Smooth muscle cell (in vitro differentiated cells): Measurements from ENCODE around the gene BRWD1. TPM values are rescaled to one million over a fixed set of nuclear protein-coding genes. Genes with fewer than 3 reads are reported as not detected.

ENCODE experiments used
- DNase-seq: peaks from one replicate; lab custom pipeline; 2025; ENCODE audit not compliant: unreplicated experiment; lab: John Stamatoyannopoulos, UW
- H2AFZ ChIP-seq: fragments of 200-600 bp; sonication (generic); 2 replicates; pipeline ENCODE4 v1.6.0; 2016; ENCODE audit warnings: antibody characterized with exemption, low read depth, mild to moderate bottlenecking
- H3F3A ChIP-seq: fragments of 200-600 bp; sonication (generic); 2 replicates; pipeline ENCODE4 v1.6.0; 2017; ENCODE audit warnings: antibody characterized with exemption, low read depth
- H3K27ac ChIP-seq: fragments of 200-600 bp; sonication (generic); 2 replicates; pipeline ENCODE4 v1.5.1; 2016; ENCODE audit warnings: low read depth, mild to moderate bottlenecking
- H3K27me3 ChIP-seq: fragments of 200-600 bp; sonication (generic); 2 replicates; pipeline ENCODE4 v1.6.1; 2016; ENCODE audit warnings: low read depth, mild to moderate bottlenecking
- H3K36me3 ChIP-seq: fragments of 200-600 bp; sonication (generic); 2 replicates; pipeline ENCODE4 v1.5.1; 2016; ENCODE audit warnings: low read depth
- H3K4me1 ChIP-seq: fragments of 200-600 bp; sonication (generic); 2 replicates; pipeline ENCODE4 v1.5.1; 2016; ENCODE audit warnings: low read depth
- H3K4me2 ChIP-seq: fragments of 200-600 bp; sonication (generic); 2 replicates; pipeline ENCODE4 v1.6.0; 2016; ENCODE audit warnings: mild to moderate bottlenecking
- H3K4me3 ChIP-seq: fragments of 200-600 bp; sonication (generic); 2 replicates; pipeline ENCODE4 v1.5.1; 2016; ENCODE audit warnings: mild to moderate bottlenecking
- H3K79me2 ChIP-seq: fragments of 200-600 bp; sonication (generic); 2 replicates; pipeline ENCODE4 v1.6.0; 2016; ENCODE audit warnings: low read depth, mild to moderate bottlenecking
- H3K9ac ChIP-seq: fragments of 200-600 bp; sonication (generic); 2 replicates; pipeline ENCODE4 v1.6.0; 2016; ENCODE audit warnings: low read depth
- H3K9me3 ChIP-seq: fragments of 200-600 bp; sonication (generic); replicated peaks from 2 replicates; pipeline ENCODE4 v1.5.1; 2016; ENCODE audit warnings: low read depth
- H4K20me1 ChIP-seq: fragments of 200-600 bp; sonication (generic); 2 replicates; pipeline ENCODE4 v1.6.0; 2016; ENCODE audit warnings: low read depth
- CTCF ChIP-seq: fragments of 200-600 bp; sonication (generic); IDR thresholded peaks from 2 replicates; pipeline ENCODE4 v1.5.1; 2017; ENCODE audit warnings: borderline replicate concordance, mild to moderate bottlenecking, antibody characterized with exemption; ENCODE audit not compliant: insufficient read depth, poor library complexity, severe bottlenecking
- WGBS: methylation state at CpG from one replicate; pipeline ENCODE4 v1.1.7; 2016; ENCODE audit warnings: low lambda C conversion rate; 5-methylcytosine and 5-hydroxymethylcytosine counted together
- polyA plus RNA-seq: library from polyadenylated mRNA; unstranded; fragments of >200 nt; fragmentation: Nextera tagmentation; extraction: Ambion mirVana; gene quantifications from 2 replicates; pipeline ENCODE4 v1.2.1, GENCODE V29; 2016
- total RNA-seq: library from RNA; depleted of rRNA; stranded (reverse); fragments of >200 nt; gene quantifications from 2 replicates; pipeline ENCODE4 v1.2.3, GENCODE V29; 2014

The BRWD1 gene
- total and polyA plus RNA-seq, 2 experiments from 2014 or later = 19.0 to 51.0 TPM

DNA sequence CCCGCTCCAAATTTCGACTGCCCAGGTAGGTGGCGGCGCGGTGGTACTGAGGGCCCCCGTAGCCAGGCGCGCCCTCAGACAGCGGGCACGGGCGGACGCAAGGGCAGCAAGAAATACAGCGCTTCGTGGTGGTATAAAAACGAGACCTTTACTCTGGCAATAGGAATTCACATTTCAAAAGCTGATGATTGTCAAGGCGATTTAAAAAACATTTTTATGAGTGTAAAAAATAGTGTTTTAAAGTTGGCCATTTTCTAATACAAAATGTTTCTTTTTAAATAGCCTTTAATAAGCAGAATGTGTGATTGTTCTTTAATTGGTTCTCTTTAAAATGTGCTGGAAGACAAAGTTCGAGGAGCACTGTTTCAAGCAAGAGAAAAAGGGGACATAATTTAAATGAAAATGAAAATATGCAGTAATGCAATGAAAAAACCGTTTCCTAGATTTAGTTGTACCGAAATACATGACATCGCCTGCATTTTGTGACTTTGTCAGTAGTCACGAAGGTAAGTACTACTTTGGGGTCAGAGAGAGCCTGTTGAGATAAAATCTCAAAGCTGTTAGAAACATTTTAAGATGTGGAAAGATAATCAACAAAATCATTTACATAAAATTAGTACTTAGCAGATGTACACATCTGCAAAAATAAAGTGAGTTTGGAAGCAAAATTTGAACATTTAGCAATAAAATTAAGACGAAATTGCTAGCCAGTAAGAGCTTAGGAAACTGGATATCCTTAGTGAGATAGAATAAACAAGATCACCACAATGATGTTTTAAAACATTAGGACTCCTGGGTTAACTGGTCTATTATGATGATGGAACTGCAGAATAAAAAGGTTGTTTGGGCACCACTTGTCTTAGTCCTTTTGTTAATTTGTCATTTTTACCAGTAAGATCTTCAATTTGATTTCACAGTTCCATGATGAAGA, 129.1 kb downstream of the BRWD1 start:
- H3K4me2 ChIP-seq = peak overlapping the region; percentile 95
- TF ChIP-seq CTCF = no peak
- DNase-seq = no peak
- peaks cover 28% of the 10 kb centered on the region for H3K4me1 ChIP-seq
- peaks cover 34% of the 10 kb centered on the region for H3K79me2 ChIP-seq
- H4K20me1 ChIP-seq = peaks cover 13% of the 10 kb centered on the region
- WGBS = 3% methylated on average over 22 of the region's 22 CpGs
- peak overlapping the region; percentile 67 for H3K9ac ChIP-seq
- peak overlapping the region; percentile 56 for H2AFZ ChIP-seq
- peaks cover 11% of the 10 kb centered on the region for H3F3A ChIP-seq
- H3K27ac ChIP-seq = peak overlapping the region; percentile 82
- no peaks in the 10 kb centered on the region for H3K27me3 ChIP-seq
- no peaks in the 10 kb centered on the region for H3K9me3 ChIP-seq
- H3K4me3 ChIP-seq = peak overlapping the region; percentile 70
- H3K36me3 ChIP-seq = no peaks in the 10 kb centered on the region

DNA sequence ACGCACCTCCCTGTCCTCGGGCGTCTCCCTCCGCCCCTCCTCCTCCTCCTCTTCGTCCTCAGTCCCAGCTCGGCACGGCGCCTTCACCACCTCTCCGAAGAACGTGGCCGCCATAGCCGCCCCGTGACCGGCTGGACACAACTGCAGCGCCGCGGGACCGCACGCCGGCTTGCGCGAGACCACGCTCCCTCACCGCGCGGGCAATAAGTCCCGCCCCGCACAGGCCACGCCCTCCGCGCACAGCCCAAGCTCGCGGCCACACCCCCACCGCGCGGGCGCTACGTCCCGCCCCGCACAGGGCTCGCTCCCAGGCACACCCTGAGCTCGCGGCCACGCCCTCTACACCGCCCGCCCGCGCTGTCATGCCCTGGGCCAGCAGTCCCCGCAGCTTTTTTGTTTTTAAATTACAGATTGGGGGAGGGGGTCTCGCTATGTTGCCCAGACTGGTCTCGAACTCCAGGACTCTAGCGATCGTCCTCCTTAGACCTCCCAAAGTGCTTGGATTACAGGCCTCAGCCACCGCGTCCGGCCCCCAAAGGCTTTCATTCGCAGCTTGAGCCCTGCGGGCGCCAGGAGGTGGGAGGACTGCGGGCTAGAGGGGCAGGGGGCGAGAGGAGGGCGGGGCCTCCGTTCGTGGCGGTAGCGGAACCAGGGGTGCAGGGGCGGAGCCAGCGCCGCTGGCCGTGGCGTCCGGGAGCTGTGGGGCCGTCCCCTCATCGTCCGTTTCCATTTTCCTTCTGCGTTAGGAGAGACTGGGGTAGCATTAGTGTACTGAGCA, 130.0 kb downstream of the BRWD1 start, which contains the start of gene PSMG1:
Gene PSMG1 (minus strand): TSS at position 180 of the 778 bp plus-strand sequence. CDS start 66 bp downstream, at position 114.
- peak within 1 kb of the TSS; percentile 56 for H2AFZ ChIP-seq
- H3F3A ChIP-seq = peaks cover 11% of the 10 kb centered on the region
- peak within 1 kb of the TSS; percentile 95 for H3K9ac ChIP-seq
- H3K27ac ChIP-seq = peak within 1 kb of the TSS; percentile 82
- no peaks in the 10 kb centered on the region for H3K27me3 ChIP-seq
- H3K79me2 ChIP-seq = peaks cover 42% of the 10 kb centered on the region
- under 1% methylated on average over 59 of the region's 76 CpGs for WGBS
- peak within 1 kb of the TSS; percentile 70 for H3K4me3 ChIP-seq
- DNase-seq = peak; percentile 92
- no peaks in the 10 kb centered on the region for H3K9me3 ChIP-seq
- H4K20me1 ChIP-seq = peaks cover 13% of the 10 kb centered on the region
- no peaks in the 10 kb centered on the region for H3K36me3 ChIP-seq
- peak within 1 kb of the TSS; percentile 95 for H3K4me2 ChIP-seq
- peaks cover 27% of the 10 kb centered on the region for H3K4me1 ChIP-seq
- TF ChIP-seq CTCF = no peak

GRCh38 chr21:39182484-39183271, 130.8 kb downstream of the BRWD1 start:
- Histone ChIP-seq H3K36me3 (no peaks in the 10 kb centered on the region), H3K4me3 (peak overlapping the region; percentile 70), H3F3A (peaks cover 11% of the 10 kb centered on the region), H3K4me1 (peaks cover 19% of the 10 kb centered on the region), H3K79me2 (peaks cover 50% of the 10 kb centered on the region), H3K9me3 (no peaks in the 10 kb centered on the region), H3K27ac (peak overlapping the region; percentile 82), H3K27me3 (no peaks in the 10 kb centered on the region), H3K4me2 (peak overlapping the region; percentile 95), H3K9ac (peak overlapping the region; percentile 95), H2AFZ (no peak overlapping the region), H4K20me1 (peaks cover 13% of the 10 kb centered on the region)
- WGBS = 1% methylated on average over 51 of the region's 51 CpGs
- TF ChIP-seq CTCF = no peak
- DNase-seq = no peak
